ENCODE measurements around the gene SMAP2.
"Not testable (repeated sequence)": the region's sequence is repeated elsewhere in the genome, so short reads cannot be mapped to it uniquely, and the experiment has no call there.

SMAP2 gene

GRCh38 chr1:40373323-40374283 is at the start of gene SMAP2:
SMAP2 (plus strand) TSS chr1:40373727; CDS start chr1:40374121, 394 bp downstream.
- Histone ChIP-seq H3K4me1 (ENCODE audit: insufficient read depth, low read length) (peaks cover 4% of the 10 kb centered on the region), H3K9me3 (ENCODE audit: low read length) (no peaks in the 10 kb centered on the region), H3K36me3 (ENCODE audit: insufficient read depth, low read length) (no peaks in the 10 kb centered on the region), H3K27ac (ENCODE audit: low read depth, low read length) (peak within 1 kb of the TSS; percentile 64), H3K27me3 (ENCODE audit: control insufficient read depth in 1 of 2, insufficient read depth in 2 of 2, low read length in 2 of 2) (no peaks in the 10 kb centered on the region), H3K9ac (ENCODE audit: low read length) (peak within 1 kb of the TSS; percentile 71), H3K4me3 (ENCODE audit: low read depth in 1 of 2, low read length in 2 of 2) (peak within 1 kb of the TSS; percentile 81 to 96)

- not testable (repeated sequence) for H3K4me3 ChIP-seq (ENCODE audit: low read depth in 1 of 2, low read length in 2 of 2)
Measured at GRCh38 chr1:40331403-40331802, 42.1 kb upstream of the SMAP2 start.

GRCh38 chr1:40332695-40333094 is 40.8 kb upstream of the SMAP2 start:
- no peaks in the 10 kb centered on the region for H3K36me3 ChIP-seq (ENCODE audit: insufficient read depth, low read length)

More at GRCh38 chr1:40331403-40331802, 42.1 kb upstream of the SMAP2 start:
- not testable (repeated sequence) for H3K4me1 ChIP-seq (ENCODE audit: insufficient read depth, low read length); H3K27ac ChIP-seq (ENCODE audit: low read depth, low read length); H3K27me3 ChIP-seq (ENCODE audit: control insufficient read depth in 1 of 2, insufficient read depth in 2 of 2, low read length in 2 of 2); H3K36me3 ChIP-seq (ENCODE audit: insufficient read depth, low read length); H3K9ac ChIP-seq (ENCODE audit: low read length); H3K9me3 ChIP-seq (ENCODE audit: low read length)

GRCh38 chr1:40337443-40337842 is 36.1 kb upstream of the SMAP2 start:
- no peak overlapping the region for H3K4me3 ChIP-seq (ENCODE audit: low read depth in 1 of 2, low read length in 2 of 2)
- no peaks in the 10 kb centered on the region for H3K4me1 ChIP-seq (ENCODE audit: insufficient read depth, low read length)
- H3K27ac ChIP-seq (ENCODE audit: low read depth, low read length): no peak overlapping the region
- no peaks in the 10 kb centered on the region for H3K9me3 ChIP-seq (ENCODE audit: low read length)
- no peak overlapping the region for H3K9ac ChIP-seq (ENCODE audit: low read length)
- H3K27me3 ChIP-seq (ENCODE audit: control insufficient read depth in 1 of 2, insufficient read depth in 2 of 2, low read length in 2 of 2): no peaks in the 10 kb centered on the region
- no peaks in the 10 kb centered on the region for H3K36me3 ChIP-seq (ENCODE audit: insufficient read depth, low read length)

More at GRCh38 chr1:40332695-40333094, 40.8 kb upstream of the SMAP2 start:
- no peaks in the 10 kb centered on the region for H3K27me3 ChIP-seq (ENCODE audit: control insufficient read depth in 1 of 2, insufficient read depth in 2 of 2, low read length in 2 of 2)
- no peak overlapping the region for H3K4me3 ChIP-seq (ENCODE audit: low read depth in 1 of 2, low read length in 2 of 2)
- H3K4me1 ChIP-seq (ENCODE audit: insufficient read depth, low read length): no peaks in the 10 kb centered on the region
- no peak overlapping the region for H3K9ac ChIP-seq (ENCODE audit: low read length)
- H3K9me3 ChIP-seq (ENCODE audit: low read length): no peaks in the 10 kb centered on the region
- H3K27ac ChIP-seq (ENCODE audit: low read depth, low read length): no peak overlapping the region

GRCh38 chr1:40338745-40339419 is 34.6 kb upstream of the SMAP2 start:
- Histone ChIP-seq H3K27ac (ENCODE audit: low read depth, low read length) (no peak overlapping the region), H3K36me3 (ENCODE audit: insufficient read depth, low read length) (no peaks in the 10 kb centered on the region), H3K9ac (ENCODE audit: low read length) (no peak overlapping the region), H3K9me3 (ENCODE audit: low read length) (no peaks in the 10 kb centered on the region), H3K27me3 (ENCODE audit: control insufficient read depth in 1 of 2, insufficient read depth in 2 of 2, low read length in 2 of 2) (no peaks in the 10 kb centered on the region), H3K4me3 (ENCODE audit: low read depth in 1 of 2, low read length in 2 of 2) (no peak overlapping the region), H3K4me1 (ENCODE audit: insufficient read depth, low read length) (no peaks in the 10 kb centered on the region)

GRCh38 chr1:40339420-40340323 is 33.9 kb upstream of the SMAP2 start:
- H3K36me3 ChIP-seq (ENCODE audit: insufficient read depth, low read length): no peaks in the 10 kb centered on the region
- H3K4me3 ChIP-seq (ENCODE audit: low read depth in 1 of 2, low read length in 2 of 2): no peak overlapping the region
- no peak overlapping the region for H3K9ac ChIP-seq (ENCODE audit: low read length)
- H3K27me3 ChIP-seq (ENCODE audit: control insufficient read depth in 1 of 2, insufficient read depth in 2 of 2, low read length in 2 of 2): no peaks in the 10 kb centered on the region
- H3K9me3 ChIP-seq (ENCODE audit: low read length): no peaks in the 10 kb centered on the region
- H3K27ac ChIP-seq (ENCODE audit: low read depth, low read length): no peak overlapping the region
- no peaks in the 10 kb centered on the region for H3K4me1 ChIP-seq (ENCODE audit: insufficient read depth, low read length)

- H3K27ac ChIP-seq (ENCODE audit: low read depth, low read length): no peak overlapping the region
- H3K36me3 ChIP-seq (ENCODE audit: insufficient read depth, low read length): no peaks in the 10 kb centered on the region
- H3K9me3 ChIP-seq (ENCODE audit: low read length): no peaks in the 10 kb centered on the region
- H3K27me3 ChIP-seq (ENCODE audit: control insufficient read depth in 1 of 2, insufficient read depth in 2 of 2, low read length in 2 of 2): no peaks in the 10 kb centered on the region
- no peaks in the 10 kb centered on the region for H3K4me1 ChIP-seq (ENCODE audit: insufficient read depth, low read length)
- no peak overlapping the region for H3K4me3 ChIP-seq (ENCODE audit: low read depth in 1 of 2, low read length in 2 of 2)
- H3K9ac ChIP-seq (ENCODE audit: low read length): no peak overlapping the region
Measured at GRCh38 chr1:40341491-40342380, 31.8 kb upstream of the SMAP2 start.

GRCh38 chr1:40342381-40342717 is 31.2 kb upstream of the SMAP2 start:
- not testable (repeated sequence) for H3K27me3 ChIP-seq (ENCODE audit: control insufficient read depth in 1 of 2, insufficient read depth in 2 of 2, low read length in 2 of 2); H3K9ac ChIP-seq (ENCODE audit: low read length); H3K9me3 ChIP-seq (ENCODE audit: low read length); H3K4me1 ChIP-seq (ENCODE audit: insufficient read depth, low read length); H3K36me3 ChIP-seq (ENCODE audit: insufficient read depth, low read length); H3K27ac ChIP-seq (ENCODE audit: low read depth, low read length); H3K4me3 ChIP-seq (ENCODE audit: low read depth in 1 of 2, low read length in 2 of 2)

GRCh38 chr1:40344597-40344996 is 28.9 kb upstream of the SMAP2 start:
- no peaks in the 10 kb centered on the region for H3K9me3 ChIP-seq (ENCODE audit: low read length)
- no peak overlapping the region for H3K9ac ChIP-seq (ENCODE audit: low read length)
- no peak overlapping the region for H3K27ac ChIP-seq (ENCODE audit: low read depth, low read length)
- no peaks in the 10 kb centered on the region for H3K36me3 ChIP-seq (ENCODE audit: insufficient read depth, low read length)
- H3K4me3 ChIP-seq (ENCODE audit: low read depth in 1 of 2, low read length in 2 of 2): no peak overlapping the region
- no peaks in the 10 kb centered on the region for H3K4me1 ChIP-seq (ENCODE audit: insufficient read depth, low read length)
- no peaks in the 10 kb centered on the region for H3K27me3 ChIP-seq (ENCODE audit: control insufficient read depth in 1 of 2, insufficient read depth in 2 of 2, low read length in 2 of 2)

GRCh38 chr1:40350391-40350790 is 23.1 kb upstream of the SMAP2 start:
- Histone ChIP-seq H3K4me3 (ENCODE audit: low read depth in 1 of 2, low read length in 2 of 2) (no peak overlapping the region), H3K36me3 (ENCODE audit: insufficient read depth, low read length) (no peaks in the 10 kb centered on the region), H3K27ac (ENCODE audit: low read depth, low read length) (no peak overlapping the region), H3K9me3 (ENCODE audit: low read length) (no peaks in the 10 kb centered on the region), H3K4me1 (ENCODE audit: insufficient read depth, low read length) (no peaks in the 10 kb centered on the region), H3K9ac (ENCODE audit: low read length) (no peak overlapping the region), H3K27me3 (ENCODE audit: control insufficient read depth in 1 of 2, insufficient read depth in 2 of 2, low read length in 2 of 2) (no peaks in the 10 kb centered on the region)

Data from muscle layer of colon (tissue), 2 donors.